Thyroid gland (tissue), 4 donors: ENCODE data around the gene ANTXRL. TPM values are rescaled to one million over a fixed set of nuclear protein-coding genes. Genes with fewer than 3 reads are reported as not detected.

ENCODE experiments used
- DNase-seq, 2 donors: peaks; one replicate each; pipeline ENCODE4 v3.0.0-alpha.2; 2019
- H3K27ac ChIP-seq, 3 donors: fragments of 200-600 bp; sonication (generic); 1 replicate in 2 of 3; 2 replicates in 1 of 3; pipeline ENCODE4 v1.5.1; 2016 to 2019; ENCODE audit warnings: mild to moderate bottlenecking in 1 of 3, moderate library complexity in 1 of 3
- H3K27me3 ChIP-seq: fragments of 200-600 bp; sonication (generic); one replicate; pipeline ENCODE4 v1.5.1; 2019
- H3K36me3 ChIP-seq, 2 donors: fragments of 200-600 bp; sonication (generic); one replicate each; pipeline ENCODE4 v1.5.1; 2016 to 2019
- H3K4me1 ChIP-seq, 2 donors: fragments of 200-600 bp; sonication (generic); one replicate each; pipeline ENCODE4 v1.5.1; 2017 to 2019
- H3K4me3 ChIP-seq, 3 donors: fragments of 200-600 bp; sonication (generic); replicated peaks in 1 of 3; 1 replicate in 2 of 3; 2 replicates in 1 of 3; pipeline ENCODE4 v1.5.1; 2016; ENCODE audit warnings: mild to moderate bottlenecking in 1 of 3
- H3K9me3 ChIP-seq: fragments of 200-600 bp; sonication (generic); one replicate; pipeline ENCODE4 v1.5.1; 2017
- POLR2A ChIP-seq, 2 donors: fragments of 450-650 bp; IDR thresholded peaks; one replicate each; pipeline ENCODE4 v1.6.1; 2017; ENCODE audit warnings: antibody characterized with exemption in 2 of 2, mild to moderate bottlenecking in 2 of 2, moderate library complexity in 1 of 2
- WGBS, 2 donors: methylation state at CpG; one replicate each; pipeline ENCODE4 v1.1.5; 2017; 5-methylcytosine and 5-hydroxymethylcytosine counted together
- intact Hi-C: fragments of 100-400 bp; cut with DNase I; formaldehyde crosslinking; loops from one replicate; pipeline ENCODE4 v1.15.1; 2023
- total RNA-seq, 4 donors: library from RNA; depleted of rRNA; stranded (reverse); fragments of >200 nt; gene quantifications; one replicate each; pipeline ENCODE4 v1.2.3, GENCODE V29; 2016
- TF ChIP-seq, protein P1 (sequence below), 6 experiments: fragments of 200-600 bp in 3 of 6; fragments of 450-650 bp in 3 of 6; sonication (generic) in 3 of 6; IDR thresholded peaks; one replicate each; pipeline ENCODE4 v1.5.1; 2016 to 2019; ENCODE audit warnings: antibody characterized with exemption in 6 of 6, mild to moderate bottlenecking in 2 of 6, inconsistent platforms in 1 of 6, moderate library complexity in 1 of 6

The ANTXRL gene
- total RNA-seq, 4 donors from 2014 or later: not detected

DNA sequence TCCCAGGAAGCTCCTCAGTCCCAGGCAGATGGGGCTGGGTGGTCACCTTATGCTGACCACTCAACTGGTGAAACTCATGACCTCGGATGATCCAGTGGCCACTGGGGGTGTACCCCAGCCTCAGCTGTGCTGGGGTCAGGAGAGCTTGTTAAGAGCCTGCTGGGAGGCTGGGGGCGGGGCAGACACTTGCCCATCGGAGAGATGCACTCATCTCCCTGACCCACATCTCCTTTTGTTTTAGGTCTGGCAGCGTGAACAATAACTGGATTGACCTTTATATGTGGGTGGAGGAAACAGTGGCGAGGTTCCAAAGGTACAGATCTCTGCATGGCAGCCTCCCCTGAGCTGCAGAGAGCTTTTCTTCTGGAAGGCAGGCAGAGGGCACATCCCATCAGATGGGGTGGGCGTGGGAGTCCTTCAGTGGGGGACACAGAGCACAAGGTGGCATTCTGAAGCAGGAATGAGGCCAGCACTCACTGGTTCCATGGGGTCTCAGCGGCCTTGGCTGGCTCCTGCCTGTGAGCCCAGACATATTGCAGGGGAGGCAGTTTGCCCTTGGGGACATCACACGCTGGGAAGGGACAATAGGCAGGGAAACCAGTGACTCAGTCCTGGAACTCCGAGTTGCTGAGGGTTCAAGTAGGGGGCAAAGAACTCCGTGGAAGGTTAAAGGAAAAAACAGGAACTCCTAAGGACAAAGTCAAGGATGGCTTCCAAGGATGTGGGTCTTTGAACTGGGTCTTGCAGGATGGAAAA is 5.2 kb downstream of the ANTXRL start:
- peaks cover 7 to 11% of the 10 kb centered on the region in 2 donors for H3K4me1 ChIP-seq
- no peak overlapping the region for H3K27ac ChIP-seq
- no peak overlapping the region for H3K4me3 ChIP-seq
- no peaks in the 10 kb centered on the region for H3K9me3 ChIP-seq
- DNase-seq: no peak
- no peaks in the 10 kb centered on the region for H3K36me3 ChIP-seq
- intact Hi-C loops: no loop called here
- TF ChIP-seq, protein P1, sequence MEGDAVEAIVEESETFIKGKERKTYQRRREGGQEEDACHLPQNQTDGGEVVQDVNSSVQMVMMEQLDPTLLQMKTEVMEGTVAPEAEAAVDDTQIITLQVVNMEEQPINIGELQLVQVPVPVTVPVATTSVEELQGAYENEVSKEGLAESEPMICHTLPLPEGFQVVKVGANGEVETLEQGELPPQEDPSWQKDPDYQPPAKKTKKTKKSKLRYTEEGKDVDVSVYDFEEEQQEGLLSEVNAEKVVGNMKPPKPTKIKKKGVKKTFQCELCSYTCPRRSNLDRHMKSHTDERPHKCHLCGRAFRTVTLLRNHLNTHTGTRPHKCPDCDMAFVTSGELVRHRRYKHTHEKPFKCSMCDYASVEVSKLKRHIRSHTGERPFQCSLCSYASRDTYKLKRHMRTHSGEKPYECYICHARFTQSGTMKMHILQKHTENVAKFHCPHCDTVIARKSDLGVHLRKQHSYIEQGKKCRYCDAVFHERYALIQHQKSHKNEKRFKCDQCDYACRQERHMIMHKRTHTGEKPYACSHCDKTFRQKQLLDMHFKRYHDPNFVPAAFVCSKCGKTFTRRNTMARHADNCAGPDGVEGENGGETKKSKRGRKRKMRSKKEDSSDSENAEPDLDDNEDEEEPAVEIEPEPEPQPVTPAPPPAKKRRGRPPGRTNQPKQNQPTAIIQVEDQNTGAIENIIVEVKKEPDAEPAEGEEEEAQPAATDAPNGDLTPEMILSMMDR (IDR thresholded peaks at IDR 0.05): no peak
- no peak for TF ChIP-seq POLR2A (IDR thresholded peaks at IDR 0.05)
- WGBS, 2 donors: 59% methylated on average over 10 of the region's 10 CpGs
- no peaks in the 10 kb centered on the region for H3K27me3 ChIP-seq

DNA sequence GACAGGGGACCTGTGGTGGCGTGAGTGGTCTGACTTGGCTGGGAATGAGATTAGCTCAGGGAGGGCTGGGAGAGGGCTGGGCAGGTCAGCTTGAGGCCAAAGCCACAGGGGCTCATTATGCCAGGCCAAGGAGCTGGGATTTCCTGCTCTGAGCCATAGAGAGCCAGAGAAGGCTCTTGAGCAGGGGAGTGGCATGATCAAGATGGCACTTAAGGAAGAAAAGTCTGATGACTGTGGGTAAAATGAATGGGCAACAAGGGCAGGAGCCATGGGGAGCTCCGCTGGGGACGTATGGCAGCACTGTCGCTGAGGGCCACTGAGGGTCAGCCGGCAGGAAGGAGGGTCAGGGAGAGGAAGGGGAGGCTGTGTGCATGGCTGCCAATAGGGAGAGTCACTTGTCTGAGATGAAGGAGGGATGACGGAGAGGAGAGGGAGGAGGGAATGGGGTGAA is 5.8 kb downstream of the ANTXRL start:
- no peak for DNase-seq

GRCh38 chr10:46293228-46293627 is 6.4 kb downstream of the ANTXRL start:
- no peak for DNase-seq
- Histone ChIP-seq H3K9me3 (no peaks in the 10 kb centered on the region), H3K4me3 (no peak overlapping the region), H3K27me3 (no peaks in the 10 kb centered on the region), H3K36me3 (no peaks in the 10 kb centered on the region), H3K4me1 (peaks cover 0 to 2% of the 10 kb centered on the region in 2 donors), H3K27ac (no peak overlapping the region)
- TF ChIP-seq, protein P1 (IDR thresholded peaks at IDR 0.05): no peak
- TF ChIP-seq POLR2A (IDR thresholded peaks at IDR 0.05): no peak
- 74 to 76% methylated on average over 8 of the region's 8 CpGs for WGBS, 2 donors
- intact Hi-C loops: no loop called here

More for the DNA sequence above, 5.8 kb downstream of the ANTXRL start:
- intact Hi-C loops: no loop called here
- peaks cover 6 to 8% of the 10 kb centered on the region in 2 donors for H3K4me1 ChIP-seq
- no peak overlapping the region for H3K4me3 ChIP-seq
- WGBS, 2 donors: 60 to 73% methylated on average over 6 of the region's 6 CpGs
- H3K27ac ChIP-seq: no peak overlapping the region
- no peaks in the 10 kb centered on the region for H3K27me3 ChIP-seq
- no peaks in the 10 kb centered on the region for H3K36me3 ChIP-seq
- TF ChIP-seq, protein P1 (IDR thresholded peaks at IDR 0.05): no peak
- no peak for TF ChIP-seq POLR2A (IDR thresholded peaks at IDR 0.05)
- no peaks in the 10 kb centered on the region for H3K9me3 ChIP-seq

DNA sequence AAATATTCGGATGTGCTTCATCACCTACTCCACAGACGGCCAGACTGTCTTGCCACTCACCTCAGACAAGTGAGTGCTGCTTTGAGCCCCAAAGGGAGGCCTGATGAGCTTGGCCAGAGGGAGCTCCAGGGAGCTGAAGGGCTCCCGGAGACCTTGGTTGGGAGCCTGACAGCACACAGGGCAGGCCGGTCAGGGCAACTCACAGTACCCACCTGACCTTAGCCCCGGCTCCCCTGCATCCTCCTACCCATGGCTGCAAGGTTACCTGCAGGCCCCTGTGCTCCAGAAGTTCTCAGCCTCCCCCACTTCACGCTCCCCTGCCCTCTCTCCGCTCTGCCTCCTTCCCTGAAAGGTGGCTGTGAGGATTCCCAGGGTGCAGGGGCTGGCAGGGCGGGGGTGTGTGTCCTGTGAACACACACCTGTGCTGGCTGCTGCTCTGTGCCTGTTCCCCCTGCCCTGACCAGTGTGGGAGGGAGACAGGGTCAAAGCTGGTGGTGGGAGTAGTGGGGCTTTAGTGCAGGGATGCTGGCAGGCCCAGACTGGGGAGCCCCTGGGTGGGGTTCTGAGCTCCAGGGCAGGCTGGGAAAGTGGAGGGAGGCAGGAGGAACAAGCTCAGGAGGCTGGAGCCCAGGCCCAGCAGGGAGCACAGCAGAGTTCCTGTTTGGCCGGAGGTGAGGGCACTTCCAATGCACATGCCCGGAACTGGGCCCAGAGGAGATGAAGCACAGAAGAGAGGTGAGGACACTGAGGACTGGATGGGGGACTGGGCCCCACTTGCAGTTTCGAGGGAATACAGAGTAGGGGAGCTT is 7.2 kb downstream of the ANTXRL start:
- WGBS, 2 donors: 91 to 94% methylated on average over 10 to 11 of the region's 11 CpGs
- Histone ChIP-seq H3K27me3 (no peaks in the 10 kb centered on the region), H3K4me3 (no peak overlapping the region), H3K9me3 (no peaks in the 10 kb centered on the region), H3K36me3 (no peaks in the 10 kb centered on the region), H3K27ac (no peak overlapping the region), H3K4me1 (no peaks in the 10 kb centered on the region)
- DNase-seq: no peak
- intact Hi-C loops: no loop called here
- no peak for TF ChIP-seq POLR2A (IDR thresholded peaks at IDR 0.05)
- TF ChIP-seq, protein P1 (IDR thresholded peaks at IDR 0.05): no peak
